Activated naive CD4-positive, alpha-beta T cell treated with Interleukin-2 at 50 U/mL for 16 hours (primary cell): ENCODE data around the gene POPDC3.
"Not testable (repeated sequence)": the region's sequence is repeated elsewhere in the genome, so short reads cannot be mapped to it uniquely, and the experiment has no call there.

Source experiments
- DNase-seq: peaks from one replicate; pipeline ENCODE4 v3.0.0-alpha.2; 2020

Gene POPDC3

DNA sequence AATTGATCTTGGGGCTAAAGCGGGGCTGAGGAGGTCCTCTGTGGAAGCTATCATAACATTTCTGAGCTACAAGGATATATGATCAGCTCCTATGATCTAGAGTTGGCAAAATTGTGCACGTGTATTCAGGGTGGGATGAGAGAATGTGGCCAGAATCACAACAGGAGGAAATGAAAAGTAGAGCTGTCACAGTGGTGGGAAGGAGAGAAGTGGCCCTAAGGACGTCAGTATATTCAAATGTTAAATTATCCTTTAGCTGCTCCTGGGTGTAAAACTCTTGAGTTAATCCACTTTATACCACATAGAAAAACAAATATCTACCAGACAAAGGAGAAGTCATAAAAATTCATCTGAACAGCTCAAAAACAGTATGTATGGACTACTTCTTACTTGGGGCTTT is 14.8 kb upstream of the POPDC3 start:
- no peak for DNase-seq

DNA sequence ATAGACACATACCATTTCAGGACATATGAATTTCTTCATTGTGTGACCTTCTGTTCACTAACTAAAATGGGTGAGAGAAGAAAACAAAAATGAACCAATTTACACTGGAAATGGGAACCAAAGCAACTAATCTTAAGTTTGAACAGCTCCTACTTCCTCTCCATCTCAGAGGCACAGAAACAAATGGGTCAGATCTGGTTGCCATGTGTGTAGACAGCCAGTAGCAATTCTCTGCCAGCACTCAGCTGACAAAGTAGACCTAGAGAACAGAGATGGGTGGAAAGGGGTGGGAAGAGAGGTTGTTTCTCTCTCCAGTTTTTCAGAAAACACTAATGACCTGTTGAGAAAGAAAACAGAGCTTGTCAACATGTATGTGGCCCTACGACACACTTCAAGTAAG is 14.3 kb upstream of the POPDC3 start:
- no peak for DNase-seq

DNA sequence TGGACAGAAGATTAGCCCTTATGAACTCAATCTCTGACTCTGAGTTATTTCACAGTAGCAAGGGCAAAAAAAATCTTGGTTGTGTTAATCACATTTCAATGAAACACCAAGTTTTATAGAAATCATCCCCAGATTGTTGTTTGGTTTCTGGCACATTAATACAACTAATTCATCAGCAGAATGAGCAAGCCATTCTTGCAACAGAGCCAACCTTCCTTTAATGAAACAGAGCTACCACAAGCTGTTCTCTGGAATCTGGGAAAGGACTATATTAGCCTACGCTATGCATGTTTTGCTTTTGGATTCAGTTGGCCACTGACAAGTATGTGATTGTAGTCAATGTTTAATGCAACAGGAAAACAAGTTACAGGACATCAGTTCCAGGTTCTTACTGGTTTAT is 13.8 kb upstream of the POPDC3 start:
- DNase-seq: no peak

DNA sequence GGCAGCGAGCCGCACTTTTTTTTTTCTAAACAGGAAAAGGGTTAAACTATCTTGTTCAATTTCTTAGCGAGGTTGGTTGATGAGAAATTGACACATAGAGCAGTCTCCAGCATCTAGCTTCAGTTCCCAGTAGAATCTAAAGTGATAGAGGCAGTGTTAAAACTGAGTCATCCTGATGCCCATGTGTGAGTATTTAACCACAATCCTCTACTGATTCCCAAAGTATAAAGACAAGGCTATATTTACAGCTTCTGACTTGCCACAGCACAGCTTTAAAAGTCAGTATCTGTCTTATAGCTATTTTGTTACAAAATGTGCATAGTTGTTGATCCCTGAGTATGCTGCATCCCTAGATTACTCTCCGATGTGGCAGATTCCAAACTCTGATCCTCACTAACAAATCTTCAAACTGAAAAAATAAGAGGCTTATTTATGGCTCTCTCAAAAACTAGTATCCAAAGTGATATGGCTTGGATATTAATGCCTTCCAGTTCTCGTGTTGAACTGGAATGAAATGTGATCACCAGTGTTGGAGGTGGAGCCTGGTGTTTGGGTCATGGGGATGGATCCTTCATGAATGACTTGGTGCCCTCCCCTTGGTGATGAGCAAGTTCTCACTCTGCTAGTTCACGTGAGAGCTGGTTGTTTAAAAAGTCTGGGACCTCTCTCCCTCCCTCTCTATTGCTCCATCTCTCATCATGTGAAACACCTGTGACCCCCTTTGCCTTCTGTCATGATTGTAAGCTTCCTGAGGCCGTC is 13.1 kb upstream of the POPDC3 start:
- no peak for DNase-seq

DNA sequence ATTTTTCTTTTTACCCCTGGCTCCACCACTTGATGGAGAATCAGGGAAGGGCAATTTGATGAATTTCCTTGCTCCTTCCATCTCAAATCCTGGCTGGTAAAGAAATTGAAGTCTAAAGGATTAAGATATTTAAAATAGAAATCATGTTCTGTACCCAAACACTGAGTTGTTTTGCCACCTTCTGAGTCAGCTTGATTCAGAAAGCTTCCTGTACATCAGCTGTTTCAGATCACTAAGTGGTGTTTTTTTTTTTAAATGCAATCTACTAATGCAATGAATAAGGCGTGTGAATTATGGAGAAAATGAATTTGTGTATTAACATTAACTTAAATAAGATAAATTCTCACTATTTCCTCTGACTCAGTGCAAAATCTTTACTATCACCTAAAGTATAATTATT is 11.5 kb upstream of the POPDC3 start:
- no peak for DNase-seq

DNA sequence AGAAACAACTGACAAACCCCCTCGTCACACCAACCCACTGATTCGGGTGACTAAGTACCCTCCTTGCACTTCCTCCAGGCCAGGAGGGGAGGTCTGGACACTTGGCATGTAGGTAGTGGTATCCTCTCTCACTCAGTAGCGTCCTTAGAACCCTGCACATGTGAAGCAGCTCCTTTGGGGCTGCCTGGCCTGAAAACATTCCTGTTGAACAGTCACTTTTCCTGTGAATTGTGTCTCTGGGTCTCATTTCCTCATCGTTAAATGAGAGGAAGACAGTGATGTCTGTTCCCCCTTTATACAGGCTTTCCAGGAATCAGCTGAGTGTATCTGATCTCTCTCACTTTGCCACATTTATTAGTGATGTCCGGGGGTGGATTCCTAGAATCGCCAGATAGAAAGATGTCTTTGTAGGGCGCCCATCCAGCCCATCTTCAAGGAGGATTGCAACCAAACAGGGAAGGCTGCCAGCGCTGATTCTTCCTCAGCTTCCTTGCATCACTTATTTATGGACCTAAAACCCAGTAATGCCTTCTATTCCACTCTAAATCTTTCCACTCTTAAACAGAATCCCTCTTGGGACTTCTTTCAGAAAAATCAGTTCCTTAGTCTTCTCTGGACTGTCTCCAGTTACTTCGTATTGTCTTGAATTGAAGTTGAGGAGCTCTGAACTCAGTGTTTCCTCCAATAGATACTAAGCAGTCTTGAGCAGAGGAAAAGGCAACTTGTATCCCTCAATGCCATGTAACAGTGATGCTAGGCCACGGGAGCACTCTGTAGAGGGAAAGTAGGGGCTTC is 9.4 kb upstream of the POPDC3 start:
- no peak for DNase-seq

DNA sequence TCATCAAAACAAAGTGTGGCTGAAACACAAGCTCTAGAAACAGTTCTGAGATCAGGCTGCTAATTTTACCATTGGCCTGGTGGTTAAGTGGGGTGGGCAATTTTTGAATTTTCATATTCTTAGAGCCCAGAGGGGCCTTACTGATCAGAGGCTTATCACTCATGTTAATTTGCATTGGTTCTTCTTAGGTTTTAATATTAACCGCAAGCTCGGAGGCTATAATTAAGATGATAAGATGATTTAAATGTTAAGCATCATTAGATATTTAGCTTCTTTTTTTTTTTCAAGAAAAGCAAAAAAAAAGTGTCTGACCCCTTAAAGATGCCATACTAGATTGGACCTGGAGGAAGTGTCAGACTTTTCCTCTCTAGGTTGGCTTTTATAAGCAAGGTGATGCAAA is 8.4 kb upstream of the POPDC3 start:
- no peak for DNase-seq

DNA sequence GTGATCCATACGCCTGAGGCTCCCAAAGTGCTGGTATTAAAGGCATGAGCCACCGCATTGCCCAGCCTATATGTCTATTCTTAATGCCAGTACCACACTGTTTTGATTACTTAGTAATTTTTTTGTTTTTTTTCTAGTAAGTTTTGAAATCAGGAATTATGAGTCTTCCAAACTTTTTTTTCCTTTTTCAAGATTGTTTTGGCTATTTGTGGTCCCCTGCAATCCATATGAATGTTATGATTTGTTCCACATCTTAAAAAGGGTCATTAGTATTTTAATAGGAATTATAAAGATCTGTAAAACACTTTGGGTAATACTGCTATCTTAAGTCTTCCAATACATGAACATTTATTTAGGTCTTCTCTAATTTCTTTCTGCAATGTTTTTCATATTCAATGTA is 6.8 kb upstream of the POPDC3 start:
- no peak for DNase-seq

DNA sequence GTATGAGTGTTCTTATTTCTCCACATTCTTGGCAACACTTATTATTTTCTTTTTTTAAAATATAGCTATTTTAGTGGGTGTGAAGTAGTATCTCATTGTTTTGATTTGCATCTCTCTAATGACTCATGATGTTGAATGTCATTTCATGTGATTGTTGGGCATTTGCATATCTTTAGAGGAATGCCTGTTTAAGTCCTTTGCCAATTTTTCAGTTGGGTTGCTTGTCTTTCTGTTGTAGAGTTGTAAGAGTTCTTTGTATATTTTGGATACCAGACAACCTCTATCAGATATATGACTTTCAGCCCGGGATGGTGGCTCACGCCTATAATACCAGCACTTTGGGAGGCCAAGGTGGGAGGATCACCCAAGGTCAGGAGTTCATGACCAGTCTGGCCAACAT is 5.1 kb upstream of the POPDC3 start:
- DNase-seq: no peak

DNA sequence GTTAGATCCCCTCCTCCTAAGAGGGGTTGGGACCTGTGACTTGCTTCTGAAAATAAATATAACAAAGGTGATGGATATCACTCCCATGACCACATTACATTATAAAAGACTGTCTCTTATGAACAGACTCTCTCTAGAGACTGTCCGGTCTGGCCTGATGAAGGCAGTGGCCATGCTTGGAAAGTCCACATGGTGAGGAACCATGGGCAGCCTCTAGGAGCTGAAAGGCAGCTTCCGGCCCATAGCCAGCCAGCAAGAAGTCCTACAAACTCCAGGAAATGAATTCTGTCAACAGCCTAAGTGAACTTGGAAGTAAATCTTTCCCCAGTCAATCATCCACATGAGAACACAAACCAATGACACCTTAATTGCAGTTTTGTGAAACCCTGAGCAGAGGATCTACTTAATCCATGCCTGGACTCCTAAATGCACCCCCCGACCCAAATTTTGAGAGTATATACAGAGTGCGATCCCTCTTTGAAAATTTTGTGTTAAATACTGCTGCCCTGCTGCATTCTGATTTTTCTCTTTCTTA is 2.2 kb upstream of the POPDC3 start:
- no peak for DNase-seq

DNA sequence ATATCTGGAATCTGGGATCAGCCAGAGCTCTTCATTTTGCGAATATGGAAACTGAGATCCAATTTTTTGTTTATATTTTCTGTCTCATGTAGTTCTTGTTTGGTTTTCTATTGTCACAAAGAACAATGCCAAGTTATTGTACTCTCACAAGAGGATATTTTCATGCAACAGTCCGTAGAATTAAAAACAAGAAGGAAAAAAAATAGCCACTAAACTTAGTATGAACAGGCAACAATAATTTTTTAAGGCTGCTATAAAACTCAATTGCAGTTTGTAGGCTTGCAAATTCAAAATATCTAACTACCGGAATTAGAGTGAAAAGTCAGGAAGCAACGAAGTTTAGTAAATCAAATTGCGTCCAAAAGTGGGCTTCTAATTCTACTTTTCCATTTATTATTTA is 1.2 kb downstream of the POPDC3 start:
- DNase-seq: no peak

DNA sequence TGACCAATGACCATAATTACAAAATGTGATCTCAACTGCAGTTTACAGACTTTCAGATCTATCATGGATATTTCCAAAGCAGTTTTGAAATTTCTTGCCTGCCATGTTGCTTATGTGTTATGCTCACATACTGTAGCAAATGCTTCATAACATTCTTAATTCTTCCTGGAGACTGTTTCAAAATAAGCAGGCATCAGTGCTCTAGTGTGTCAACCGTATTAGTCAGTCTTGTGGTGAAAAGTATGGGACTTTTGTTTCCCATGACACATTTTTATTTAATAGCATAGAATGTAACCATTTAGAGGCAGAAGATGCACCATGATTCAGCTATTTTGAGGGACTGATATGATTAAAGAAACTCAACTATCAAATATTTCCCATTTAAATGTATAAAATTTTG is 1.7 kb downstream of the POPDC3 start:
- DNase-seq: no peak

DNA sequence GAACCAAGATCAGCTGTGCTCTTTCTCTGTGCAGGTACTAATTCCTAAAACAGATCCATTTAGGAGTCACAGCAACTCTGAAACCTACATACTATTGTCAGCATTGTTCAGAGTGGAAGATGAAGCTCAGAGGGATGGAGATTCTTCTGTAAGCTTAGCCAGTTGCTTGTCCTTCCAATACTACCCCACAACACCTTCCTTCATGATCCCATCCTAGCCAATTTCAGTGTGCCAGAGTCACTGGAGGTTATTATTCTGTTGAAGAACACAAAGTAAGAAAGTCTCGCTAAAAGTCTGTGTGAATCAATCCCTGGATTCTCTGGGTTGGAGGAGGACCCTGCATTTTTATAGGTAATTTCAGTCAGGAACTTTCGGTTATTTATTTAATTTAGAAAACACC is 2.3 kb downstream of the POPDC3 start:
- DNase-seq: no peak

DNA sequence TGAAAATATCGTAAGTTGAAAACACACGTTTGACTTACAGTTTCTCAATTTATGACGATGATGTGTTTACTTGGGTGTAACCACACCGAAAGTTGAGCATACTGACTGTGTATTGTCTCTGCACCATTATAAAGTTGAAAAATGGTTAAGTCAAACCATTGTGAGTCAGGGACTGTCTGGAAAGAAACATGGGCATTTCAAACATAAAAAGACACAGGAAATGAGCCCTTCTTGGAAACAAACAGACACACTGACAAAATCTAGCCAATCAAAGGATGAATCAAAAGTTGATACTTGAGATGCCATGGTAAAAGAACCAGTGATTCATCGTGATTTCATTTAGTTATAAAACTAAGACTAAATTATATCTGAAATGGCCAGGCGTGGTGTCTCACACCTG is 5.3 kb downstream of the POPDC3 start:
- no peak for DNase-seq

DNA sequence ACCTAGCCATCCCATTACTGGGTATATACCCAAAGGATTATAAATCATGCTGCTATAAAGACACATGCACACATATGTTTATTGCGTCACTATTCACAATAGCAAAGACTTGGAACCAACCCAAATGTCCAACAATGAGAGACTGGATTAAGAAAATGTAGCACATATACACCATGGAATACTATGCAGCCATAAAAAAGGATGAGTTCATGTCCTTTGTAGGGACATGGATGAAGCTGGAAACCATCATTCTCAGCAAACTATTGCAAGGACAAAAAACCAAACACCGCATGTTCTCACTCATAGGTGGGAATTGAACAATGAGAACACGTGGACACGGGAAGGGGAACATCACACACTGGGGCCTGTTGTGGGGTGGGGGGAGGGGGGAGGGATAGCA is 7.3 kb downstream of the POPDC3 start:
- not testable (repeated sequence) for DNase-seq

DNA sequence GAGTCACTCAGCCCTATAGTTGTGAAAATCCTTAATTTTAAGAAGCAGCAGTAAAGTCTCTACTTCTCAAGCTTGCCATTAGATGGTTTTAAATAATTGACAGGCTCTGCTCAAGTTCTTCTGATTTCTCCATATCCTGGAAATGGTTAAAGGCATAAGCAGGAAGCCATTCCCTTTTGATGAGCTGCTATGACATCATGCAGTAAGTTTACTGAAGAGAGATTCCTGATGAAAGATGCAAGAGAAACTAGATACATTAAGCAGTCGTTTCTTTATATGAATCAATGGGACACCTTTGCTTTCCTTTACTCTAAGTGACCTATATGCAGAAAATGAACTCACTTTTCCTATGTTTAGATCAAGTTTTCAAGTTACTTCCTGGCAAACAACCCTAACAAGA is 9.8 kb downstream of the POPDC3 start:
- no peak for DNase-seq

DNA sequence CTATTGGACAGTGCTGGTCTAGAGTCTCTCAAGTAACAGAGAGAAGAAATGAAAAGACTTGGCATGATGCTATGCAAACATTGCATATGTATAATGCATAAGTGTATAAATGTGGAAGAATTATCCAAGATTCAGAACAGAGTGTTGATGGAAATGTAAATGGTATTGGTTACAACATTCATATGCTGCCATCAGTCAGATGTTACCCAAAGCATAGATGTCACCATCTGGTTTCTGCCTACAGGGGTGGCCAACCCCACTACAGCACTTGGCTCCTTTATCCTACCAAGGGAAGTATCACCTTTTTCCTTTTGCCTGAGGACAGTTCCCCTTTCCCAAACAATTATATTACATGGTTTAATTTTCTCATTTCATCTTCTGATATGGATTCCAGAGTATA is 11.9 kb downstream of the POPDC3 start:
- no peak for DNase-seq

DNA sequence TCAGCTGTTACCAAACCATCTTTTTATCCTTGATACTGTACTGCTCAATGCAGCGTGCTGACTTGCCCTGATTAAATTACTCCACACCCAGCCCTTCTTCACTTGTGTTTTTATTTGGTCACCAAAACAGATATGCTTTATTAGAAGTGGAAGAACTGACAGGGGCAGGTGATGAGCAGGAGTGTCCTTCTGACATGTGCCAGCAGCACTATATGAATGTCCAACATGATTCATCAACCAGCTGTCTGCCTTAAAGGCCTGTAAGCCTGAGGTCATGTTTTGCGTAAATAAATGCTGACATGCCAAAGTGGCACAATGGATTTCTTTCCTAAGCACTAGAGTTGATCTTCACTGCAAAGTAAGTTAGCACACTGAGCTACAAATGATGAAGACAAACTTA is 15.4 kb downstream of the POPDC3 start:
- DNase-seq: no peak

DNA sequence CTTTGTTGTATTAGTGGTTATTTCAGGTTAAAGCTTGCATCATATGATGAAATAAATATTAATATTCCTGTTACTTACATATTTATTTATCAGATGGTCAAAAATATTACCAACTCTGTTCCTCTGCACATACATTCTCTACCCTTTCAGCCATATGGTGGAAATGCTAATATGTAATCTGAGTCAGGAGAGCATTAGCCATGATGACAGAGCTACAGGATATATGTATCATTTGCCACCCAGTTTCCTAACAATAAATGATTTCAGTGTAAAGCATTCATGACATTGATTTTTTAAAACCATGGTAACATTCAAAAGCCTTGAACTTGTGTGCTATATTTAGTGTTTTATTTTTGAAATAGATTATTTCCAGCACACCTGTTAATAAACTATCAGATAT is 16.6 kb downstream of the POPDC3 start:
- DNase-seq: no peak

DNA sequence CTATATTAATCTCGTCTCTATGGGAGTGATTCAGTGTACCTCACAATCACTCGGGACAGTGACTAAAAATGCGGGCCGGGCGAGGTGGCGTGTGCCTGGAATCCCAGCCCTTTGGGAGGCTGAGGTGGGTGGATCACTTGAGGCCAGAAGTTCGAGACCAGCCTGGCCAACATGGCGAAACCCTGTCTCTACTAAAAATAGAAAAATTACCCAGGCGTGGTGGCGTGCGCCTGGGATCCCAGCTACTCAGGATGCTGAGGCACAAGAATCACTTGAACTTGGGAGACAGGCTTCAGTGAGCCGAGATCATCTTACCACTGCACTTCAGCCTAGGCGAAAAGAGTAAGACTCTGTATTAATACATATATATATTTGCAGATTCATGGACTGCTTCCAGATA is 17.4 kb downstream of the POPDC3 start:
- no peak for DNase-seq

DNA sequence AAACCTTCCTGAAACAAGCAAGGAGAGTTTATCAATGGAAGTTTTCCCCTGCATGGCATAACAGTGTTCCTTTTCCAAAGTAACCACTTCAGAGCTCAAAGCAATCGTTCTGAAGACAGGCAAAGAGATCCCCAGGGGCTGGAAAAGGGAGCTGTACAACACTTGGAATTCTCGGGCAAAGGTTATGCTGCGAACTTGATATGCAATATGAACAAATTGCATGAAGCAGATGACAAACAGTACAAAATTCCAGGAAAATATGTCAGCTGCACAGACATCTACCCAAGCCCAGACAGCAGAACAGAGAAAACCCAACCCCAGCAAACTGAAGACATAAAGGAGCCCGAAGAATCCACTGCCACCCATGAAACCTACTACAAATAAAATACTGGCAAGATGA is 18.4 kb downstream of the POPDC3 start:
- no peak for DNase-seq

DNA sequence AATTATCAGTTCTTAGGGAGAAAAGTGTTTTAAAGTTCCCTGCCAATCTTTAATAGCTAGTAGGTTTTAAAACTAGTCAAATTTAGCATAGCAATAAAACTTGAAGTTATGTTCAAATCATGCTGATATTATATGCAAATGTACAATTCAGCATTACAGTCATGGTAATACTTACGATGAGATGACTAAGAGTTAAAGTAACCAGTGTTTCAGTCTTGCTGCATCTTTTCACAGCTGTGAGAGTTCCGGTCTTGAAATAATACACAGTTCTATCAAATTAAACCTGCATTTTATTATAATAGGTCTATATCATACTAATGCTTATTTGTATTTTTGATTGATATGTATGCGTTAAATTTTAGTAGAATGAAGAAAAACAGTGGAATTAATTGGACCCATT is 26.1 kb downstream of the POPDC3 start:
- no peak for DNase-seq

DNA sequence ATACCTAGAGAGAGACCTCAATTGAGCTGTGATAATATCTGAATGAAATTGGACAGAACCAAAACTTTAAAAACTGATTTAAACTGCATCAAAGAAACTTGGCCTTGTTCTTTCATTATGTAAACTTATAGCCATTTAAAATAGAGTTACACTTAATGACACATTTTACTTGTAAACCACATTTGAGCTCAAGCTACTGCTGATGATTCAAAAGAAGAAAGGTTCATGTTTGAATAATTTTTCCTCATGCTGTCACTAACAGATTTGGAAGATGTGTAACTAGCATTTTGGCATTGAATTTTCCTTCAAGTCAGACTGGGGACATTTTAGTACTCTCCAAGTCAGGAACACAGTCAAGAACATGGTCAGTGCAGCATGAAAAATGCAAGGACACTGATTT is 26.9 kb downstream of the POPDC3 start:
- DNase-seq: no peak

DNA sequence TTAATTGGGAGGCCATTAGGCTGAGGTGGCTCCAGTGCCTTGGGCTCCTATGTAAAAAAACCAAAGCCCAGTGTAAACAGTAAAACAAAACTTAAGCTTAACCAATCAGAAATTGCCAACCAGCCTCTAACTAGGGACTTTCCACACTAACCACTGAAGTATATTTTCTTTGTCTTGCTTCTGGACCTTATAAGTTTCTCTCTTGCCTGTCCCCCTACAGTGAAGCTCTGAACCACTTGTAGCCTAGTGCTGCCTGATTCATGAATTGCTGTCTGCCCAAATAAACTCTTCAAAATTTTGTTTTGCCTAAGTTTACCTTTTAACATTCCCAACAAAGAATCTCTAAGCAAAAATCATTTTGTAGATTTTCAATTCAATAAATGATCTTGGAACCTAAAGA is 28.2 kb downstream of the POPDC3 start:
- no peak for DNase-seq

DNA sequence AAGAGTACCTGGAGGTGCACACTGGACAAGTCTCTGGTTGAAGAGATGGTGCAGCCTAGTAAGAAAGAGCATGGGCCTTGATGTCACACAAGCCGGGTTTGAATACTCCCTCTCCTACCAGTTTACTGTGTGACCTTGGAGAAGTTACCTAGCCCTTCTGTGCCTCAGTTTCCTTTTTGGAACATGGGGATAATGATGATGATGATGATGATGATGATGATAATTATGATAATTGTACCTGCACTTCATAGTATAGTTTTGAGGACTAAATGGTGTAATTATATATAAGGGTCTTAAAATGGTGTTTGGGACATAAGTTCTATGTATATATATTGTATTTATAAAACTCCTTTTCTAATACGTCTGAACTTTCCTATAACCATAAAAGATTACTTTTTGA is 41.7 kb downstream of the POPDC3 start:
- no peak for DNase-seq
